SU-DHL-6 (cell line): ENCODE data around the gene VSTM2L.

Experiments
- CTCF ChIP-seq: fragments of 200-600 bp; sonication (generic); IDR thresholded peaks from one replicate; pipeline ENCODE4 v1.5.1; 2017; ENCODE audit warnings: antibody characterized with exemption, mild to moderate bottlenecking, low read length, moderate library complexity; ENCODE audit not compliant: insufficient read depth, poor library complexity, severe bottlenecking
- EZH2phosphoT487 ChIP-seq: fragments of 200-600 bp; sonication (generic), shearing (Covaris generic); conservative IDR thresholded peaks from 2 replicates; pipeline ENCODE4 v1.6.1; 2018; ENCODE audit warnings: mild to moderate bottlenecking, antibody characterized with exemption, low read length, moderate library complexity, mixed read lengths

GRCh38 chr20:37890108-37890507 lies 12.8 kb upstream of the VSTM2L start:
- TF ChIP-seq CTCF: no peak
- no peak for TF ChIP-seq EZH2phosphoT487
